Endothelial cell of umbilical vein (primary cell): ENCODE data around the gene GRAMD1A. TPM values are rescaled to one million over a fixed set of nuclear protein-coding genes. Genes with fewer than 3 reads are reported as not detected.

Source experiments
- BruUV-seq: library from RNA; stranded (reverse); fragments of 400-500 nt; replicated peaks from 2 replicates; lab custom pipeline; 2021; lab: Mats Ljungman, UMichigan
- CTCF ChIA-PET: fragments of 300-600, 350-600 bp; sonication (Branson Sonifier 250); formaldehyde crosslinking; loops from one replicate; lab custom pipeline; 2021; ENCODE audit warnings: antibody characterized with exemption, inconsistent platforms; lab: Charles Lee
- POLR2A ChIA-PET: fragments of 300-600, 350-600 bp; sonication (Branson Sonifier 250); formaldehyde crosslinking; loops from one replicate; lab custom pipeline; 2021; ENCODE audit warnings: antibody characterized with exemption, inconsistent platforms; lab: Charles Lee
- DNase-seq: peaks from one replicate; pipeline ENCODE4 v3.0.0-alpha.2; 2011; ENCODE audit warnings: low read depth, low spot score
- FAIRE-seq: peaks from 2 replicates; lab custom pipeline; 2011; peaks lifted over from hg19 to GRCh38; lab: Jason Lieb, UNC
- H2AFZ ChIP-seq: 2 replicates; pipeline ENCODE4 v1.6.0; 2012; ENCODE audit warnings: low read depth, low read length, control low read depth, inconsistent platforms
- H3K27ac ChIP-seq: 2 replicates; pipeline ENCODE4 v1.5.1; 2011; ENCODE audit warnings: low read depth, mild to moderate bottlenecking, control low read depth, low read length, moderate library complexity; ENCODE audit not compliant: insufficient read depth
- H3K27me3 ChIP-seq, 2 experiments: 2 replicates each; pipeline versions ENCODE4 v1.6.0 to v1.6.1; 2011; ENCODE audit warnings: low read length in 2 of 2, mixed read lengths in 1 of 2; ENCODE audit not compliant: control insufficient read depth in 2 of 2, insufficient read depth in 2 of 2
- H3K36me3 ChIP-seq, 2 experiments: 2 replicates in 1 of 2; 3 replicates in 1 of 2; pipeline ENCODE4 v1.5.1; 2011; ENCODE audit warnings: low read length in 2 of 2, mild to moderate bottlenecking in 1 of 2, moderate library complexity in 1 of 2; ENCODE audit not compliant: control insufficient read depth in 2 of 2, insufficient read depth in 2 of 2; ENCODE audit errors: extremely low read depth in 1 of 2
- H3K4me1 ChIP-seq: 3 replicates; pipeline ENCODE4 v1.5.1; 2011; ENCODE audit warnings: mild to moderate bottlenecking, low read length; ENCODE audit not compliant: control insufficient read depth, insufficient read depth; ENCODE audit errors: extremely low read depth
- H3K4me2 ChIP-seq: 2 replicates; pipeline ENCODE4 v1.6.1; 2011; ENCODE audit warnings: low read length, control low read depth, mixed read lengths; ENCODE audit not compliant: insufficient read depth
- H3K4me3 ChIP-seq, 3 experiments: fragments of 200-600 bp in 1 of 3; sonication (generic), shearing (Covaris generic) in 1 of 3; replicated peaks in 1 of 3; 2 replicates each; pipeline ENCODE4 v1.5.1; 2011 to 2016; ENCODE audit warnings: control low read depth in 3 of 3, low read length in 3 of 3, mild to moderate bottlenecking in 2 of 3, inconsistent platforms in 1 of 3, low read depth in 1 of 3, moderate library complexity in 1 of 3; ENCODE audit not compliant: insufficient read depth in 1 of 3
- H3K79me2 ChIP-seq: 2 replicates; pipeline ENCODE4 v1.6.0; 2012; ENCODE audit warnings: low read length, inconsistent platforms; ENCODE audit not compliant: control insufficient read depth, insufficient read depth
- H3K9ac ChIP-seq: replicated peaks from 2 replicates; pipeline ENCODE3; 2011; ENCODE audit warnings: low read length, control low read depth; ENCODE audit not compliant: insufficient read depth; ENCODE audit errors: extremely low read depth
- H3K9me1 ChIP-seq: replicated peaks from 3 replicates; pipeline ENCODE4 v1.6.0; 2011; ENCODE audit warnings: mild to moderate bottlenecking, low read length; ENCODE audit not compliant: control insufficient read depth, insufficient read depth; ENCODE audit errors: extremely low read depth
- H3K9me3 ChIP-seq: replicated peaks from 2 replicates; pipeline ENCODE4 v1.5.1; 2012; ENCODE audit warnings: low read length, inconsistent platforms; ENCODE audit not compliant: control insufficient read depth, insufficient read depth
- H4K20me1 ChIP-seq: replicated peaks from 2 replicates; pipeline ENCODE3; 2011; ENCODE audit warnings: mild to moderate bottlenecking, low read length; ENCODE audit not compliant: control insufficient read depth, insufficient read depth; ENCODE audit errors: extremely low read depth
- POLR2AphosphoS5 ChIP-seq: IDR thresholded peaks from 2 replicates; pipeline ENCODE4 v1.6.1; 2012; ENCODE audit warnings: low read depth, mild to moderate bottlenecking, control low read depth, low read length, moderate library complexity; ENCODE audit not compliant: insufficient read depth
- dilution Hi-C: fragments of 300-500 bp; cut with MboI; formaldehyde crosslinking; loops from one replicate; pipeline ENCODE4 v1.15.0; 2019; ENCODE audit warnings: low sequenced_read_pairs; ENCODE audit not compliant: extremely low pct_ligation_motif_present
- intact Hi-C: fragments of 100-400 bp; cut with micrococcal nuclease; formaldehyde crosslinking; loops from one replicate; pipeline ENCODE4 v1.10.0; 2022
- polyA plus RNA-seq, 4 experiments: library from polyadenylated mRNA; depleted of rRNA in 3 of 4; stranded (reverse) in 3 of 4; unstranded in 1 of 4; fragments of >200 nt; gene quantifications; 2 replicates each; pipeline versions ENCODE4 v1.2.1 to v1.2.3, GENCODE V29; 2011 to 2012; ENCODE audit warnings: missing spikeins in 1 of 4
- total RNA-seq: library from RNA; stranded (reverse); gene quantifications from 2 replicates; pipeline ENCODE4 v1.2.3, GENCODE V29; 2021
- TF ChIP-seq, protein P1 (sequence below), 2 donors: IDR thresholded peaks; 1 replicate in 1 of 2; 2 replicates in 1 of 2; pipeline ENCODE4 v1.5.1; 2011; ENCODE audit warnings: low read length in 2 of 2, mild to moderate bottlenecking in 2 of 2, moderate library complexity in 2 of 2, control low read depth in 1 of 2, inconsistent platforms in 1 of 2, low read depth in 1 of 2; ENCODE audit not compliant: insufficient read depth in 1 of 2; ENCODE audit errors: extremely low read depth in 1 of 2

The GRAMD1A gene
- total and polyA plus RNA-seq, 2 donors (not counting 3 experiments of a cell fraction or from before 2014, with no cell fraction given): 127 to 130 TPM

DNA sequence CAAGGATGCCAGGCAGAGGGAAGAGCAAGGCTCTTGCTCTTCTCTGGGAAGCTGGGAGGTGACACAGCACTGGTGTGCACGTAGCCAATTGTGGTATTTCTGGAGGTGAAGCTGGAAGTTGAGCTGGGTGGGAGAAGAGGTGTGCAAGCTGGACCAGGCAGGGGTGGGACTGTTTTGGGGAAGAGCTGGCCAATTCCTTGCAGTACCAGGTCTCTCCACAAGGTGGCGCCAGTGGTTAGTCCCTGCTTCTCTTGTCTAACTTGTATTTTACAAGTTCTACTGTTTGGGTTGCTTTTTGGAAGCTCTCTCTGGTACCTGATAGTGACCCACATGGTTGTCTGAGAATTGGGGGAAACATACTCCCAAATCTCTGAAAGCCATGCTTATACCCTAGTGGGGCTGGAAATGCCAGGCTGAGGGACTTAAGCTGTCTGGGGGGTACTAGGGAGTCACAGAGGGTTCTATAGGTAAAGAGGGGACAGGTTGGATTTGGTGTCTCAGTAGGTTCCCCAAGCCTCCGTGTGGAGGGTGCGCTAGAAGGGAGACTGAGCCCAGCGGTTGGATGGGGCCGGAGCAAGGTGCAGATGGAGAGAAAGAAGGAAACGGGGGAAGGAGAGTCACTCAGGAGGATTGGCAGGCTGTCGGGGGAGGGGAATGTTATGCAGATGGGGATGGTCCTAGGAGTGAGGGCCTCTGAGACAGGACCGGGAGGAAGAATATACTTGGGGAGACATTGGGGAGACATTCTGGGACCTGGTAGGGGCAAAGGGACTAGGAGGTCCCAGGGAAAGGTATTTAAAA is 44.4 kb downstream of the GRAMD1A start:
- H3K4me3 ChIP-seq: no peak overlapping the region
- no peaks in the 10 kb centered on the region for H3K27me3 ChIP-seq
- H3K9ac ChIP-seq: no peak overlapping the region
- H3K27ac ChIP-seq: no peak overlapping the region
- CTCF ChIA-PET: interaction anchor here (0.7 to 3.2 kb wide), 40 partner anchors 10 to 252 kb away, joined by 3 to 35 read pairs (median 4); partner anchors contain the start of genes FXYD5, LGI4, ZNF30 and ZNF792
- no peaks in the 10 kb centered on the region for H3K79me2 ChIP-seq
- POLR2A ChIA-PET: interaction anchor here (0.6 kb wide), 1 partner anchor 14 kb away, joined by 3 read pairs; no protein-coding TSS in a partner anchor
- peak; percentile 78 for FAIRE-seq
- no peak for TF ChIP-seq POLR2AphosphoS5
- TF ChIP-seq, protein P1, sequence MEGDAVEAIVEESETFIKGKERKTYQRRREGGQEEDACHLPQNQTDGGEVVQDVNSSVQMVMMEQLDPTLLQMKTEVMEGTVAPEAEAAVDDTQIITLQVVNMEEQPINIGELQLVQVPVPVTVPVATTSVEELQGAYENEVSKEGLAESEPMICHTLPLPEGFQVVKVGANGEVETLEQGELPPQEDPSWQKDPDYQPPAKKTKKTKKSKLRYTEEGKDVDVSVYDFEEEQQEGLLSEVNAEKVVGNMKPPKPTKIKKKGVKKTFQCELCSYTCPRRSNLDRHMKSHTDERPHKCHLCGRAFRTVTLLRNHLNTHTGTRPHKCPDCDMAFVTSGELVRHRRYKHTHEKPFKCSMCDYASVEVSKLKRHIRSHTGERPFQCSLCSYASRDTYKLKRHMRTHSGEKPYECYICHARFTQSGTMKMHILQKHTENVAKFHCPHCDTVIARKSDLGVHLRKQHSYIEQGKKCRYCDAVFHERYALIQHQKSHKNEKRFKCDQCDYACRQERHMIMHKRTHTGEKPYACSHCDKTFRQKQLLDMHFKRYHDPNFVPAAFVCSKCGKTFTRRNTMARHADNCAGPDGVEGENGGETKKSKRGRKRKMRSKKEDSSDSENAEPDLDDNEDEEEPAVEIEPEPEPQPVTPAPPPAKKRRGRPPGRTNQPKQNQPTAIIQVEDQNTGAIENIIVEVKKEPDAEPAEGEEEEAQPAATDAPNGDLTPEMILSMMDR (IDR thresholded peaks at IDR 0.05; ENCODE audit: extremely low read depth in 1 of 2, insufficient read depth in 1 of 2, low read depth in 1 of 2, low read length in 2 of 2): peak; percentile 96 to 97
- H4K20me1 ChIP-seq: no peaks in the 10 kb centered on the region
- no peaks in the 10 kb centered on the region for H3K36me3 ChIP-seq
- H3K9me1 ChIP-seq: no peaks in the 10 kb centered on the region
- DNase-seq: peak; percentile 65
- dilution Hi-C loops (no loop called here), intact Hi-C loops (loop anchor here (1.0 kb wide), 3 partner anchors 46 to 91 kb away; partner anchors contain the start of gene LGI4)
- H3K4me1 ChIP-seq: peaks cover 11% of the 10 kb centered on the region
- no peak overlapping the region for H2AFZ ChIP-seq
- no peak overlapping the region for H3K4me2 ChIP-seq
- H3K9me3 ChIP-seq: no peaks in the 10 kb centered on the region
- BruUV-seq: no TSS peak
